GM12801 (cell line): ENCODE results near the gene TMEM248.

Experiments
- CTCF ChIP-seq: IDR thresholded peaks from one replicate; pipeline ENCODE4 v1.5.1; 2011; ENCODE audit warnings: control low read depth; ENCODE audit not compliant: insufficient read length; ENCODE audit errors: extremely low read depth

The TMEM248 gene

GRCh38 chr7:66920256-66920655 is 769 bp upstream of the TMEM248 start:
- TF ChIP-seq CTCF: no peak

GRCh38 chr7:66921396-66921917 is 432 bp downstream of the TMEM248 start:
- TF ChIP-seq CTCF: no peak

GRCh38 chr7:66921918-66922486 is 977 bp downstream of the TMEM248 start:
- TF ChIP-seq CTCF: no peak

GRCh38 chr7:66925255-66925654 is 4.2 kb downstream of the TMEM248 start:
- TF ChIP-seq CTCF: no peak

GRCh38 chr7:66927348-66927948 is 6.4 kb downstream of the TMEM248 start:
- TF ChIP-seq CTCF: no peak

GRCh38 chr7:66928388-66928787 is 7.4 kb downstream of the TMEM248 start:
- no peak for TF ChIP-seq CTCF

GRCh38 chr7:66929165-66929564 is 8.1 kb downstream of the TMEM248 start:
- no peak for TF ChIP-seq CTCF
